HG02852 (cell line): ENCODE data around the gene PLCXD1.
"Not testable (repeated sequence)": the region's sequence is repeated elsewhere in the genome, so short reads cannot be mapped to it uniquely, and the experiment has no call there.

Source experiments
- ATAC-seq: cut with Tn5 transposase; IDR thresholded peaks from one replicate; pipeline ENCODE4 v1.9.1; 2021; ENCODE audit warnings: mild to moderate bottlenecking, moderate library complexity; ENCODE audit not compliant: unreplicated experiment

Gene PLCXD1

DNA sequence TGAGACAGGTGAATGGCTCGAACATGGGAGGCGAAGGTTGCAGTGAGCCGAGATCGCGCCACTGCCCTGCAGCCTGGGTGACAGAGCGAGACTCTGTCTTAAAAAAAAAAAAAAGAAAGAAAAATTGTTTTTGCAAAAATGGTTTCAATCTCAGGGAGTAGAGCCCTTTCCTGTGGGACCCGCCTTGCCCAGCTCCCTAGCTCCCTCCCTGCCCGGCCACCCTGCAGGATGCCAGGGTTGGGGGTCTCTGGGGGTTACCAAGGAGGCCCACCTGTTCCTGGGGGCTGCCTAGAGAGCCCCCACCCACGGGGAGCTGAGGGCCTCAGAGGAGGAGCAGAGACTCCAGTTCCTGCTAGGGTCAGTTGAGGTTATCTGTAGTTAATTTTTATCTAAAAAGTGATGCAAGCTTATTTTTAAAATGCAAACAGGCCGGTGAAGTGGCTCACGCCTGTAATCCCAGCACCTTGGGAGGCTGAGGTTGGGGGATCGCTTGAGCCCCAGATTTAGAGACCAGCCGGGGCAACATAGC is 18.7 kb upstream of the PLCXD1 start:
- ATAC-seq = no peak

- ATAC-seq = not testable (repeated sequence)
These were observed 17.2 kb upstream of the PLCXD1 start for GRCh38 chrX:264006-264405.

GRCh38 chrX:264634-265455 is 16.3 kb upstream of the PLCXD1 start:
- ATAC-seq = no peak

DNA sequence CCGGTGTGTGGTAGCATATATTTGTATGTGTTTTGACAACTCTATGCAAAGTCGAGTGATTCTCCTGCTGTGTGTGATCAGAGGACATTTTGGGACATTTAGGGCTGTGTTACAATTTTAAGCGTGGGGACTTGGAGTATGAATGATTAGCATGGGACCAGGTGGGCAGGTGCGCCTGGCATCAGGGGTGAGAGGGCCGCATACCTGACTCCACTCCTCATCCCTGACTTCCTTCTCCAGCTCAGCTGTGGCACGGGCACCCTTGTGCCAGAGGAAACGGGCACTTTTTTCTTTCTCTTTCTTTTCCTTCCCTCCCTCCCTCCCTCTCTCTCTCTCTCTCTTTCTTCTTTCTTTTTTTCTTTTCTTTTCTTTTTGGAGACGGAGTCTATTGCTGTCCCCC is 15.7 kb upstream of the PLCXD1 start:
- no peak for ATAC-seq

- no peak for ATAC-seq
These were observed 13.4 kb upstream of the PLCXD1 start for GRCh38 chrX:267771-268261.

GRCh38 chrX:270848-271367 is 10.3 kb upstream of the PLCXD1 start:
- ATAC-seq = no peak

DNA sequence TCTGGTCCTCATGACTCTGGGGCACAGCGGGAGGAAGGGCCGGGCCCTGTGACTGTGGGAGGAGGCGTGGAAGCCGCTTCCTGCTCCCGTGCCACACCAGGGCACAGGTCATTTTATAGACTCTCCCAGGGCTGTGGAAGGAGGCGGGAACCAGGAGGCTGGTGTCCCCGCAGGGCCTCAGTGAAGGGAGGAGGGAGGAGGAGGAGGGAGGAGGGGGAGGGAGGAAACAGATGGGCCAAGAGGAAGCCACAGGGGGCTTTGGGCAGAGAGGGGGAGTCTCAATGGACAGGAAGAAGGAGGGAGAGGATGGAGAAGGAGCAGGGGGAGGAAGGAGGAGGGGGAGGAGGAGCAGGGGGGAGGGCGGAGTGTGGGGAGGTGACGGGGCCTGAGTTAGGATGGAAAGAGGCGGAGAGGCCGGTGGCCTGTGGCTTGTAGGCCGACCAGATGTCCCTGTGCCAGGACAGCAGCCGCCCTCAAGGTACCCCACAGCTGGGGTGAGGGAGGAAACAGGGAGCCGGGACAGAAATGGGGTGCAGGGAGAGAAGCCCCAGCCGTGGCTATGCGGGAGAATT is 6.2 kb upstream of the PLCXD1 start:
- no peak for ATAC-seq

GRCh38 chrX:275476-275966 is 5.7 kb upstream of the PLCXD1 start:
- ATAC-seq = peak; percentile 31

- ATAC-seq = peak; percentile 90
These were observed 5.1 kb upstream of the PLCXD1 start for GRCh38 chrX:275967-276580.

GRCh38 chrX:276581-277201 is 4.5 kb upstream of the PLCXD1 start:
- ATAC-seq = peak; percentile 34

DNA sequence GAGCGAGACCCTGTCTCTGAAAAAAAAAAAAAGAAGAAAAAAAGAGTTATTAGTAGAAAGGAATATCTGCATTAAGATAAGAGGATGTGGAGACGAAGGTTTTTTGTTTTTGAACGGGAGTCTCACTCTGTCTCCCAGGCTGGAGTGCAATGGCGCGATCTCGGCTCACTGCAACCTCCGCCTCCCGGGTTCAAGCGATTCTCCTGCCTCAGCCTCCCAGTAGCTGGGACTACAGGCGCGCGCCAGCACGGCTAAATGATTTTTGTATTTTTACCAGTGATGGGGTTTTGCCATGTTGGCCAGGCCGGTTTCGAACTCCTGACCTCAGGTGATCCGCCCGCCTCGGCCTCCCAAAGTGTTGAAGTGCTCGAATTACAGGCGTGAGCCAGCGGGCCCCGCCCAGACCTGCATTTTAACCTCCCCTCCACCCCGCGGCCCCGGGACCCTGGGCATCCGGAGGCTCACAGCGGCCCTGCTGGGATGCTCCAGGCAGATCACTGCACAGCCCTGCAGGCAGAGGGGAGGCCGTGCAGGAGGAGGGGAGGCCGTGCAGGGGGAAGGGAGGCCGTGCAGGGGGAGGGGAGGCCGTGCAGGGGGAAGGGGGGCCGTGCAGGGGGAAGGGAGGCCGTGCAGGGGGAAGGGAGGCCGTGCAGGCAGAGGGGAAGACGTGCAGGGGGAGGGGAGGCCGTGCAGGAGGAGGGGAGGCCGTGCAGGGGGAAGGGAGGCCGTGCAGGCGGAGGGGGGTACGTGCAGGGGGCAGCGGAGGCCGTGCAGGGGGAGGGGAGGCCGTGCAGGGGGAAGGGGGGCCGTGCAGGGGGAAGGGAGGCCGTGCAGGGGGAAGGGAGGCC is 1.2 kb upstream of the PLCXD1 start:
- not testable (repeated sequence) for ATAC-seq

GRCh38 chrX:280722-281121 is 459 bp upstream of the PLCXD1 start:
- not testable (repeated sequence) for ATAC-seq

DNA sequence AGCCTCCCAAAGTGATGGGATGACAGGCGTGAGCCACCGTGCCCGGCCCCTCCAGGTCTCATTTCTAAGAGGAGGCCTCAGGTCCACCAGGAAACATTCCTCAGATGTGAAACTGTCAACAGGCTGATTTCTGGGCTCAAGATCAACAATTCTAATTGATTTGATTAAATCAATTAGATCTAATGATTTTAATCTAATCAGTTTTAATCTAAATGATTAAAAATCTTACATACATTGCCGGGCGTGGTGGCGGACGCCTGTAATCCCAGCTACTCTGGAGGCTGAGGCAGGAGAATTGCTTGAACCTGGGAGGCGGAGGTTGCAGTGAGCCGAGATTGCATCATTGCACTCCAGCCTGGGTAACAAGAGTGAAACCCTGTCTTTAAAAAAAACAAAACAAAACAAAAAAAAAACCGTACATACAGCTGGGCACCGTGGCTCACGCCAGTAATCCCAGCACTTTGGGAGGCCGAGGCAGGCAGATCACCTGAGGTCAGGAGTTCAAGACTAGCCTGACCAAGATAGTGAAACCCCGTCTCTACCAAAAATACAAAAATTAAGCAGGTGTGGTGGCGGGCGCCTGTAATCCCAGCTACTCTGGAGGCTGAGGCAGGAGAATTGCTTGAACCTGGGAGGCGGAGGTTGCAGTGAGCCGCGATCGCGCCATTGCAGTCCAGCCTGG is 960 bp downstream of the PLCXD1 start:
- ATAC-seq = not testable (repeated sequence)

DNA sequence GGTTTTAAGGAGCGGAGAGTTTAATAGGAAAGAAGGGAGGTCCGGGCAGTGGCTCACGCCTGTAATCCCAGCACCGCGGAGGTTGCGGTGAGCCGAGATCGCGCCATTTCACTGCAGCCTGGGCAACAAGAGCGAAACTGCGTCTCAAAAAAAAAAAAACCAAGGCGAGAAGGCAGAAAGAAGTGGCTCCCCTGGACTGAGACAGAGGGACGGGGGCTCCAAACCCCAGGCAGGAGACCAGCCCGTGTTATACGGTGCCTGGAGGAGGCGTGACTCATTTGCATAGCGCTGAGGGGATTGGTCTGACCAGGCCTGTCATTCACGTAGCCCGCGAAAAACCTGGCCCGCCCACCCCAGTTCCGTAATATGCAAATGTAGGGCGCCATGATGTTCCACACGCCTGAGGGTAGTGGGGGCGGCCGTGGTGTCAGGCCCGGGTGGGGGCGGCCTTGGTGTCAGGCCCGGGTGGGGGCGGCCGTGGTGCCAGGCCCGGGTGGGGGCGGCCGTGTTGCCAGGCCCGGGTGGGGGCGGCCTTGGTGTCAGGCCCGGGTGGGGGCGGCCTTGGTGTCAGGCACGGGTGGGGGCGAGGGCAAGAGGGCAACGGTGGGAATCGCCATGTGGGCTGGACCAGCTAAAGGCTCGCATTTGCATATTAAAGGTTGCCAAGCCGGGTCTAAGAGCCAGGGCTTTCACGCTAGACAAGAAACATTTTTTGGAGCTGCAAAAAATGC is 2.1 kb downstream of the PLCXD1 start:
- ATAC-seq = peak; percentile 99

- no peak for ATAC-seq
These were observed 4.0 kb downstream of the PLCXD1 start for GRCh38 chrX:285076-285677.

DNA sequence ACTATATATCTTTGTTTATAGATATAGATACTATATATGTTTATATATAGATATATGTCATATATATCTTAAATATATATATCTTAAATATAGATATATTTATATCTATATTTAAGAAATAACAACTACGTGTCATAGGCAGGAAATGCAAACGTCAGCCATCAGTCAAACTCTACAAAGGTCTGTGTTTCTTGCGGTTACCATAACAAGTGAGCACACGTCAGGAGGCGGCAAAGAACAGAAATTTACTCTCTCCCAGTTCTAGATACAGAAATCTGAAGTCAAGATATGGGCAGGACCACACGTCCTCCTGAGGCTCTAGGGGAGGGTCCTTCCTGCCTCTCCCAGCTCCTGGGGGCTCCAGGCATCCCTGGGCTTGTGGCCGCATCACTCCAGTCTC is 6.5 kb downstream of the PLCXD1 start:
- no peak for ATAC-seq

DNA sequence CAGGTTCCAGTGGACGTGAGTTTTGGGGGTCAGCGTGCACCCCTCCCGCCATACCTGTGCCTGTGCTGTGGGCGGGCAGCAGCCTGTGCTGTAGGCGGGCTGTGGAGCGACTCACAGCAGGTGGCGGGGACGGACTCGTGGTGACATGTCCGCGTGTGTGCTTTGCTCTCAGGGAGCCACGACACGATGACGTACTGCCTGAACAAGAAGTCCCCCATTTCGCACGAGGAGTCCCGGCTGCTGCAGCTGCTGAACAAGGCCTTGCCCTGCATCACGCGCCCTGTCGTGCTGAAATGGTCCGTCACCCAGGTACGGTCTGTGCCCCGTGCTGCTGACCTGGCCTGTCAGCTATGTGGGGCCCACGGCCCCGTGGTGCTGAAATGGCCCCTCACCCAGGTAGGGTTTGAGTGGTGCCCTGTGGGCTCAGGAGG is 7.4 kb downstream of the PLCXD1 start:
- ATAC-seq = no peak

- ATAC-seq = no peak
These were observed 9.4 kb downstream of the PLCXD1 start for GRCh38 chrX:290476-291166.
